SK-N-SH (cell line): ENCODE data around the gene C11orf58. TPM values are rescaled to one million over a fixed set of nuclear protein-coding genes. Genes with fewer than 3 reads are reported as not detected.

Source experiments
- CTCF ChIA-PET: fragments of 300-600, 350-600 bp; formaldehyde crosslinking; extraction: SDS; loops from one replicate; lab custom pipeline; 2021; lab: Yijun Ruan, JAX
- POLR2A ChIA-PET: fragments of 350-600 bp; sonication (Branson Sonifier 250); formaldehyde crosslinking; extraction: SDS; loops from one replicate; lab custom pipeline; 2020; ENCODE audit warnings: antibody characterized with exemption, inconsistent platforms; lab: Yijun Ruan, JAX
- DNase-seq: peaks from one replicate; pipeline ENCODE4 v3.0.0; 2012
- H2AFZ ChIP-seq: fragments of 200-600 bp; sonication (generic); 2 replicates; pipeline ENCODE4 v1.8.1; 2016; ENCODE audit warnings: antibody characterized with exemption, mild to moderate bottlenecking, low read depth
- H3F3A ChIP-seq: fragments of 200-600 bp; sonication (generic); replicated peaks from 2 replicates; pipeline ENCODE3; 2016; ENCODE audit warnings: antibody characterized with exemption, mild to moderate bottlenecking; ENCODE audit not compliant: insufficient read depth
- H3K27ac ChIP-seq, 2 experiments: fragments of 200-500 bp in 1 of 2; fragments of 200-600 bp in 1 of 2; sonication (Bioruptor generic) in 1 of 2; sonication (generic), shearing (Covaris generic) in 1 of 2; 2 replicates each; pipeline versions ENCODE4 v1.5.1 to v1.6.1; 2014 to 2016; ENCODE audit warnings: low read depth in 2 of 2, inconsistent platforms in 1 of 2, low read length in 1 of 2, mild to moderate bottlenecking in 1 of 2, mixed read lengths in 1 of 2
- H3K27me3 ChIP-seq: fragments of 200-600 bp; sonication (generic), shearing (Covaris generic); 2 replicates; pipeline ENCODE4 v1.6.1; 2016; ENCODE audit warnings: mixed run types; ENCODE audit not compliant: insufficient read depth
- H3K36me3 ChIP-seq, 2 experiments: fragments of 200-500 bp in 1 of 2; fragments of 200-600 bp in 1 of 2; sonication (Bioruptor generic) in 1 of 2; sonication (generic) in 1 of 2; replicated peaks in 1 of 2; 2 replicates each; pipeline versions ENCODE3 to v1.5.1; 2014 to 2016; ENCODE audit warnings: low read length in 1 of 2, mild to moderate bottlenecking in 1 of 2; ENCODE audit not compliant: insufficient read depth in 2 of 2, control insufficient read depth in 1 of 2
- H3K4me1 ChIP-seq, 2 experiments: fragments of 200-500 bp in 1 of 2; fragments of 200-600 bp in 1 of 2; sonication (Bioruptor generic) in 1 of 2; sonication (generic), shearing (Covaris generic) in 1 of 2; 2 replicates each; pipeline versions ENCODE4 v1.5.1 to v1.6.1; 2014 to 2016; ENCODE audit warnings: low read depth in 1 of 2, low read length in 1 of 2, mixed run types in 1 of 2; ENCODE audit not compliant: insufficient read depth in 2 of 2, control insufficient read depth in 1 of 2
- H3K4me2 ChIP-seq: fragments of 200-600 bp; sonication (generic), shearing (Covaris generic); 2 replicates; pipeline ENCODE4 v1.6.1; 2017; ENCODE audit warnings: mixed run types
- H3K4me3 ChIP-seq, 2 experiments: fragments of 200-500 bp in 1 of 2; fragments of 200-600 bp in 1 of 2; sonication (Bioruptor generic) in 1 of 2; sonication (generic), shearing (Covaris generic) in 1 of 2; 2 replicates each; pipeline versions ENCODE4 v1.5.1 to v1.8.1; 2014 to 2016; ENCODE audit warnings: low read depth in 2 of 2, inconsistent platforms in 1 of 2, low read length in 1 of 2, mild to moderate bottlenecking in 1 of 2, mixed read lengths in 1 of 2, moderate library complexity in 1 of 2
- H3K79me2 ChIP-seq: fragments of 200-600 bp; sonication (generic); 2 replicates; pipeline ENCODE4 v1.8.1; 2017; ENCODE audit warnings: mild to moderate bottlenecking; ENCODE audit not compliant: insufficient read depth
- H3K9ac ChIP-seq: fragments of 200-600 bp; sonication (generic); 2 replicates; pipeline ENCODE4 v1.6.1; 2017; ENCODE audit warnings: mixed run types
- H3K9me2 ChIP-seq: fragments of 200-600 bp; sonication (generic); 2 replicates; pipeline ENCODE4 v1.6.1; 2017; ENCODE audit warnings: mixed run types
- H3K9me3 ChIP-seq: fragments of 200-600 bp; sonication (generic); 2 replicates; pipeline ENCODE4 v1.6.1; 2017; ENCODE audit warnings: mixed run types, mild to moderate bottlenecking, moderate library complexity
- H4K20me1 ChIP-seq: fragments of 200-600 bp; sonication (generic); 2 replicates; pipeline ENCODE4 v1.6.1; 2017; ENCODE audit warnings: mild to moderate bottlenecking, mixed run types; ENCODE audit not compliant: insufficient read depth
- CTCF ChIP-seq: fragments of 200-600 bp; sonication (generic); IDR thresholded peaks from 2 replicates; pipeline ENCODE4 v1.6.1; 2017; ENCODE audit warnings: antibody characterized with exemption, mild to moderate bottlenecking, moderate library complexity
- ELF1 ChIP-seq: IDR thresholded peaks from 2 replicates; pipeline ENCODE4 v1.4.0; 2012
- EP300 ChIP-seq, 2 experiments: IDR thresholded peaks; 2 replicates each; pipeline versions ENCODE4 v1.4.0 to v1.6.1; 2012; ENCODE audit warnings: borderline replicate concordance in 1 of 2, low read depth in 1 of 2, low read length in 1 of 2
- EZH2phosphoT487 ChIP-seq: fragments of 200-600 bp; sonication (generic); IDR thresholded peaks from 2 replicates; pipeline ENCODE4 v1.6.1; 2017; ENCODE audit warnings: low read depth, mixed run types, mild to moderate bottlenecking, antibody characterized with exemption, moderate library complexity, borderline replicate concordance
- GABPA ChIP-seq: IDR thresholded peaks from 2 replicates; pipeline ENCODE4 v1.4.0; 2012; ENCODE audit warnings: low read depth, mild to moderate bottlenecking
- MAX ChIP-seq: IDR thresholded peaks from 2 replicates; pipeline ENCODE4 v1.4.0; 2012; ENCODE audit warnings: low read depth
- MEF2A ChIP-seq: IDR thresholded peaks from 2 replicates; pipeline ENCODE4 v1.4.0; 2012; ENCODE audit warnings: low read depth, borderline replicate concordance
- MXI1 ChIP-seq: IDR thresholded peaks from 2 replicates; pipeline ENCODE4 v1.6.1; 2012; ENCODE audit warnings: mild to moderate bottlenecking, low read depth, low read length, improper control_type of control experiment
- POLR2AphosphoS5 ChIP-seq: IDR thresholded peaks from 2 replicates; pipeline ENCODE4 v1.6.1; 2012; ENCODE audit warnings: low read depth, low read length
- RCOR1 ChIP-seq: fragments of 150-350 bp; IDR thresholded peaks from 2 replicates; pipeline ENCODE4 v1.6.1; 2017; ENCODE audit warnings: antibody characterized with exemption, low read length
- RXRA ChIP-seq: IDR thresholded peaks from 2 replicates; pipeline ENCODE4 v1.4.0; 2012; ENCODE audit warnings: low read depth, mild to moderate bottlenecking, borderline replicate concordance
- SIN3A ChIP-seq: IDR thresholded peaks from 2 replicates; pipeline ENCODE4 v1.6.1; 2012; ENCODE audit warnings: low read depth, mild to moderate bottlenecking, low read length, moderate library complexity, borderline replicate concordance
- SMC3 ChIP-seq: IDR thresholded peaks from 2 replicates; pipeline ENCODE4 v1.6.1; 2012; ENCODE audit warnings: low read depth, low read length, improper control_type of control experiment
- TAF1 ChIP-seq: IDR thresholded peaks from 2 replicates; pipeline ENCODE4 v1.6.1; 2012; ENCODE audit warnings: low read depth, mild to moderate bottlenecking, low read length, moderate library complexity, borderline replicate concordance
- TCF12 ChIP-seq: IDR thresholded peaks from 2 replicates; pipeline ENCODE4 v1.4.0; 2012
- USF1 ChIP-seq: IDR thresholded peaks from 2 replicates; pipeline ENCODE4 v1.4.0; 2012; ENCODE audit warnings: low read depth, borderline replicate concordance
- ZBTB33 ChIP-seq: IDR thresholded peaks from 2 replicates; pipeline ENCODE4 v1.4.0; 2012; ENCODE audit warnings: low read depth, borderline replicate concordance
- WGBS: methylation state at CpG from one replicate; pipeline ENCODE4 v1.1.6; 2017; ENCODE audit warnings: low lambda C conversion rate; 5-methylcytosine and 5-hydroxymethylcytosine counted together
- polyA plus RNA-seq, 3 experiments: library from polyadenylated mRNA; depleted of rRNA; stranded (reverse); fragments of >200 nt; gene quantifications; 2 replicates each; pipeline ENCODE4 v1.2.3, GENCODE V29; 2012
- TF ChIP-seq, protein P1 (sequence below): IDR thresholded peaks from 2 replicates; pipeline ENCODE4 v1.6.1; 2012; ENCODE audit warnings: mild to moderate bottlenecking, low read depth, low read length, moderate library complexity
- TF ChIP-seq, protein P2 (sequence below): fragments of 150-350 bp; IDR thresholded peaks from 2 replicates; pipeline ENCODE4 v1.6.1; 2017; ENCODE audit warnings: antibody characterized with exemption, low read length, low read depth, borderline replicate concordance
- TF ChIP-seq, protein P3 (sequence below): IDR thresholded peaks from 2 replicates; pipeline ENCODE4; 2012

Gene C11orf58
- polyA plus RNA-seq, 1 of the 3 experiments (the other 2 are of a cell fraction), result 150 TPM

GRCh38 chr11:16801288-16801980 lies 63.0 kb downstream of the C11orf58 start:
- H3K4me3 ChIP-seq, result no peak overlapping the region
- no peak for DNase-seq
- TF ChIP-seq, protein P1, sequence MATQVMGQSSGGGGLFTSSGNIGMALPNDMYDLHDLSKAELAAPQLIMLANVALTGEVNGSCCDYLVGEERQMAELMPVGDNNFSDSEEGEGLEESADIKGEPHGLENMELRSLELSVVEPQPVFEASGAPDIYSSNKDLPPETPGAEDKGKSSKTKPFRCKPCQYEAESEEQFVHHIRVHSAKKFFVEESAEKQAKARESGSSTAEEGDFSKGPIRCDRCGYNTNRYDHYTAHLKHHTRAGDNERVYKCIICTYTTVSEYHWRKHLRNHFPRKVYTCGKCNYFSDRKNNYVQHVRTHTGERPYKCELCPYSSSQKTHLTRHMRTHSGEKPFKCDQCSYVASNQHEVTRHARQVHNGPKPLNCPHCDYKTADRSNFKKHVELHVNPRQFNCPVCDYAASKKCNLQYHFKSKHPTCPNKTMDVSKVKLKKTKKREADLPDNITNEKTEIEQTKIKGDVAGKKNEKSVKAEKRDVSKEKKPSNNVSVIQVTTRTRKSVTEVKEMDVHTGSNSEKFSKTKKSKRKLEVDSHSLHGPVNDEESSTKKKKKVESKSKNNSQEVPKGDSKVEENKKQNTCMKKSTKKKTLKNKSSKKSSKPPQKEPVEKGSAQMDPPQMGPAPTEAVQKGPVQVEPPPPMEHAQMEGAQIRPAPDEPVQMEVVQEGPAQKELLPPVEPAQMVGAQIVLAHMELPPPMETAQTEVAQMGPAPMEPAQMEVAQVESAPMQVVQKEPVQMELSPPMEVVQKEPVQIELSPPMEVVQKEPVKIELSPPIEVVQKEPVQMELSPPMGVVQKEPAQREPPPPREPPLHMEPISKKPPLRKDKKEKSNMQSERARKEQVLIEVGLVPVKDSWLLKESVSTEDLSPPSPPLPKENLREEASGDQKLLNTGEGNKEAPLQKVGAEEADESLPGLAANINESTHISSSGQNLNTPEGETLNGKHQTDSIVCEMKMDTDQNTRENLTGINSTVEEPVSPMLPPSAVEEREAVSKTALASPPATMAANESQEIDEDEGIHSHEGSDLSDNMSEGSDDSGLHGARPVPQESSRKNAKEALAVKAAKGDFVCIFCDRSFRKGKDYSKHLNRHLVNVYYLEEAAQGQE, result no peak
- no peak for TF ChIP-seq ZBTB33
- no peak for TF ChIP-seq POLR2AphosphoS5
- TF ChIP-seq RXRA, result no peak
- TF ChIP-seq SIN3A, result no peak
- no peak for TF ChIP-seq MEF2A
- TF ChIP-seq, protein P2, sequence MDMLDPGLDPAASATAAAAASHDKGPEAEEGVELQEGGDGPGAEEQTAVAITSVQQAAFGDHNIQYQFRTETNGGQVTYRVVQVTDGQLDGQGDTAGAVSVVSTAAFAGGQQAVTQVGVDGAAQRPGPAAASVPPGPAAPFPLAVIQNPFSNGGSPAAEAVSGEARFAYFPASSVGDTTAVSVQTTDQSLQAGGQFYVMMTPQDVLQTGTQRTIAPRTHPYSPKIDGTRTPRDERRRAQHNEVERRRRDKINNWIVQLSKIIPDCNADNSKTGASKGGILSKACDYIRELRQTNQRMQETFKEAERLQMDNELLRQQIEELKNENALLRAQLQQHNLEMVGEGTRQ, result no peak
- TF ChIP-seq ELF1, result no peak
- TF ChIP-seq MAX, result no peak
- TF ChIP-seq TCF12, result no peak
- TF ChIP-seq USF1, result no peak
- no peak for TF ChIP-seq EP300 (IDR thresholded peaks at IDR 0.05; ENCODE audit: borderline replicate concordance in 1 of 2, low read depth in 1 of 2, low read length in 1 of 2)
- TF ChIP-seq TAF1, result no peak
- TF ChIP-seq, protein P3, sequence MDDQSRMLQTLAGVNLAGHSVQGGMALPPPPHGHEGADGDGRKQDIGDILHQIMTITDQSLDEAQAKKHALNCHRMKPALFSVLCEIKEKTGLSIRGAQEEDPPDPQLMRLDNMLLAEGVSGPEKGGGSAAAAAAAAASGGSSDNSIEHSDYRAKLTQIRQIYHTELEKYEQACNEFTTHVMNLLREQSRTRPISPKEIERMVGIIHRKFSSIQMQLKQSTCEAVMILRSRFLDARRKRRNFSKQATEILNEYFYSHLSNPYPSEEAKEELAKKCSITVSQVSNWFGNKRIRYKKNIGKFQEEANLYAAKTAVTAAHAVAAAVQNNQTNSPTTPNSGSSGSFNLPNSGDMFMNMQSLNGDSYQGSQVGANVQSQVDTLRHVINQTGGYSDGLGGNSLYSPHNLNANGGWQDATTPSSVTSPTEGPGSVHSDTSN, result no peak
- no peak for TF ChIP-seq SMC3
- no peak for TF ChIP-seq GABPA
- TF ChIP-seq MXI1, result no peak
- no peak for TF ChIP-seq EZH2phosphoT487
- no peak for TF ChIP-seq CTCF
- no peak for TF ChIP-seq RCOR1
- TF ChIP-seq, all 33 proteins: peak for 0
- Histone ChIP-seq H3K4me1 (peaks cover 0 to 20% of the 10 kb centered on the region in 2 experiments; a peak in 1 of 4 replicates), H3K27ac (no peak overlapping the region), H3K79me2 (no peaks in the 10 kb centered on the region), H4K20me1 (no peaks in the 10 kb centered on the region), H3K4me2 (no peak overlapping the region), H3K27me3 (no peaks in the 10 kb centered on the region), H3K9me2 (no peaks in the 10 kb centered on the region), H3F3A (no peaks in the 10 kb centered on the region), H3K36me3 (no peaks in the 10 kb centered on the region), H2AFZ (no peak overlapping the region), H3K9ac (no peak overlapping the region), H3K9me3 (no peaks in the 10 kb centered on the region)
- ChIA-PET POLR2A (interaction anchor here (0.5 to 0.7 kb wide), 2 partner anchors 271 to 276 kb away, joined by 4 to 5 read pairs; partner anchors contain the start of gene RPS13), CTCF (interaction anchor here (0.8 to 3.8 kb wide), 6 partner anchors 9 to 54 kb away, joined by 3 to 25 read pairs (median 10); no protein-coding TSS in a partner anchor)
- WGBS, result 91% methylated on average over 8 of the region's 10 CpGs
